Measurements from ENCODE around the gene CALML6. TPM values are rescaled to one million over a fixed set of nuclear protein-coding genes. Genes with fewer than 3 reads are reported as not detected.

The CALML6 gene
- total and polyA plus RNA-seq, 4 donors, result 1.1 to 4.5 TPM; not detected in 2

DNA sequence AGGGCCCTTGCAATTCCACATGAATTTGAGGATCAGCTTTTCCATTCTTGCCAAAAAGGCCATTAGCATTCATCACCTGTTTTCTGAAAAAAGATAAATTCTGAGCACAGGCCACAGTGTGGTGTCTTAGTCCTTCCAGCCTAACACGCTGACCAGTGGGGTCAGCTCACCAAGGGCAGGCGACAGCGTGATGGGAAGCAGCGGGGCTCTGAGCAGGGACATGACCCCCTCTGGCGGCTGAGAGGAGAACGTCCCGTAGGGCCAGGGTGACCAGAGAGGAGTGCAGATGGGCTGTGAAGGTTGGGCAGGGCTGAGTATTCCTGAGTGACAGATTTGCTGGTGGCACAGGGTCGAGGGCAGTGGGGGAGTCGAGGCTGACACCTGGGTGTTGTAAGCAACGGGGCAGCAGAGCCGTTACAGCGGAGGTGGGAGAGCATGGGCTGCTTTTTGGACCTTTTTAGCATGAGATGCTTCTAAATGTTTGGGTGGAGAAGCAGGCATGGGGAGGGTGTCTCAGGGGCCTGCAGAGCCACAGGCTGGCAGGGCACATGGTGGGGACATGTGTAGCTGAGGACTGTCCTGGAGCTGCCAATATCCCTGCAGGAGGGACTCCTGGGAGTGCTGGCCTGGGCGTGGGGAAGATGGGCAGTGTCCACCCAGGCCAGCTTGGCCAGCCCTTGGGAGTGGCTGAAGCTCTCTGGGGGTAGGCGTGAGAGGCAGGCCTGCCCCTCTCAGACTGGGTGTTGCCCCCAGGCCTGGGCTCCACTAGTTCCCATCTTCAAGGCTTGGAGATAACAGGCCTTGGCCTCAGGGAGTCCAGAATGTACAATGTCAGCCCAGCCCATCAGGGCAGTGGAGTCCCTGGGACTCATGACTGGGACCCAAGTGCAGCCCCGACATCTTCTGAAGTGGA lies 8.6 kb upstream of the CALML6 start:
- Histone ChIP-seq H3K4me1 (ENCODE audit: control insufficient read depth in 1 of 2, insufficient read depth in 2 of 2, low read length in 2 of 2) (no peaks in the 10 kb centered on the region), H3K27ac (ENCODE audit: low read depth in 1 of 2, low read length in 2 of 2) (no peak overlapping the region), H3K36me3 (ENCODE audit: control insufficient read depth in 1 of 2, insufficient read depth in 2 of 2, low read length in 1 of 2) (no peaks in the 10 kb centered on the region), H3K4me3 (ENCODE audit: low read length in 2 of 2) (no peak overlapping the region), H3K27me3 (ENCODE audit: control insufficient read depth in 1 of 2, insufficient read depth in 2 of 2, low read length in 1 of 2) (no peaks in the 10 kb centered on the region), H3K9me3 (ENCODE audit: control insufficient read depth, low read length) (no peaks in the 10 kb centered on the region)
- intact Hi-C loops (cut with DNase I), result no loop called here
- WGBS, 2 donors, result 21 to 22% methylated on average over 15 of the region's 15 CpGs
- DNase-seq (peak; percentile 91 to 93), ATAC-seq (ENCODE audit: low FRiP score) (peak; percentile 84)

DNA sequence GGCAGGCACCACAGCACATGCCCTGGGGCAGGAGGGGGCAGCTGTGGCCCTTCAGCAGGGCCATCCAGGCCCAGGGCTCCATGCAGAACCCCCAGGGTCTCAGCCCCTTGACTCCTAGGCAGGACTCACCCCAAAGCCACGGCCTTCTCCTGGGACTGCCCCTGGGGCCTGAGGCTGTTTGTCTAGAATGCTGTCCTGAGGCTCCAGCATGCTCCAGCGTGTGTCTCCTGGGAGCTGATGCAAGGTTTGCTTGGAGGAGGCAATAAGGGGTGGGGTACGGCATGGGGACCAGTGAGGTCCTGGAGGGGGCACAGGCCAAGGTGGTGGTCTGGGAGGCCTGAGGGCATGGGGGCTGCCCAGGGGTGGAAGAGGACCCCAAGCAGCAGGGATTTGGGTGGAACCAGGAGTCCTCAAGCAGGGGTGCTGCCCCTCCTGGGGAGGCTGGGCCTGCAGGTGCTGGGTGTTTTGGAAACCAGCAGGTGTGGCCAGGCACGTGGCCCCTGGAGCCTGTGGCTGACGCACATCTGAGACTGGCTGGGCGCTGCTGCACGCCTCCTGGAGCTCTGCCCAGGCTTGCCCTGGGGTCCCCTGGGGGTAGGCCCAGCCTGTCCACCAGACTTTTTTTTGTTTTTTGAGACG lies 7.8 kb upstream of the CALML6 start:
- no peaks in the 10 kb centered on the region for H3K9me3 ChIP-seq (ENCODE audit: control insufficient read depth, low read length)
- WGBS, 2 donors, result 47 to 50% methylated on average over 7 to 8 of the region's 8 CpGs
- DNase-seq (peak; percentile 54 to 81), ATAC-seq (ENCODE audit: low FRiP score) (no peak)
- no peaks in the 10 kb centered on the region for H3K4me1 ChIP-seq (ENCODE audit: control insufficient read depth in 1 of 2, insufficient read depth in 2 of 2, low read length in 2 of 2)
- no peak overlapping the region for H3K27ac ChIP-seq (ENCODE audit: low read depth in 1 of 2, low read length in 2 of 2)
- intact Hi-C loops (cut with DNase I), result no loop called here
- H3K27me3 ChIP-seq (ENCODE audit: control insufficient read depth in 1 of 2, insufficient read depth in 2 of 2, low read length in 1 of 2), result no peaks in the 10 kb centered on the region
- no peak overlapping the region for H3K4me3 ChIP-seq (ENCODE audit: low read length in 2 of 2)
- no peaks in the 10 kb centered on the region for H3K36me3 ChIP-seq (ENCODE audit: control insufficient read depth in 1 of 2, insufficient read depth in 2 of 2, low read length in 1 of 2)

DNA sequence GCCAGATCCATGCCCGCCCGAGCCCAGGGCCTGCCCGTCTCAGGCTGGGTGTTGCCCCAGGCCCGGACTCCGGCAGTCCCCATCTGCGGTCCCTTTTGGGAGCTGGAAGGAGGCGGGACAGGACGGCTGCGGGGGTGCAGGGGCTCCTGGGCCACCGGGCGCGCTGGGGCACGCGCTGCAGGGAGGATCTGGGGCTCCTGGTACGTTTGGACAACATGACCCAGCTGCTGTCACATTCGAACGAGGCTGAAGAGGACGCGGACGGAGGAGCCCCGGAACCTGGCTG lies 6.6 kb upstream of the CALML6 start:
- peak overlapping the region; percentile 32 to 53 for H3K4me3 ChIP-seq (ENCODE audit: low read length in 2 of 2)
- H3K27me3 ChIP-seq (ENCODE audit: control insufficient read depth in 1 of 2, insufficient read depth in 2 of 2, low read length in 1 of 2), result no peaks in the 10 kb centered on the region
- no peaks in the 10 kb centered on the region for H3K4me1 ChIP-seq (ENCODE audit: control insufficient read depth in 1 of 2, insufficient read depth in 2 of 2, low read length in 2 of 2)
- H3K27ac ChIP-seq (ENCODE audit: low read depth in 1 of 2, low read length in 2 of 2), result peak overlapping the region in 1 of 2 donors; percentile 74
- intact Hi-C loops (cut with DNase I), result no loop called here
- no peaks in the 10 kb centered on the region for H3K9me3 ChIP-seq (ENCODE audit: control insufficient read depth, low read length)
- no peaks in the 10 kb centered on the region for H3K36me3 ChIP-seq (ENCODE audit: control insufficient read depth in 1 of 2, insufficient read depth in 2 of 2, low read length in 1 of 2)
- DNase-seq (peak in 1 of 2 donors; percentile 86), ATAC-seq (ENCODE audit: low FRiP score) (peak; percentile 8)
- WGBS, 2 donors, result 5% methylated on average over 21 of the region's 21 CpGs

DNA sequence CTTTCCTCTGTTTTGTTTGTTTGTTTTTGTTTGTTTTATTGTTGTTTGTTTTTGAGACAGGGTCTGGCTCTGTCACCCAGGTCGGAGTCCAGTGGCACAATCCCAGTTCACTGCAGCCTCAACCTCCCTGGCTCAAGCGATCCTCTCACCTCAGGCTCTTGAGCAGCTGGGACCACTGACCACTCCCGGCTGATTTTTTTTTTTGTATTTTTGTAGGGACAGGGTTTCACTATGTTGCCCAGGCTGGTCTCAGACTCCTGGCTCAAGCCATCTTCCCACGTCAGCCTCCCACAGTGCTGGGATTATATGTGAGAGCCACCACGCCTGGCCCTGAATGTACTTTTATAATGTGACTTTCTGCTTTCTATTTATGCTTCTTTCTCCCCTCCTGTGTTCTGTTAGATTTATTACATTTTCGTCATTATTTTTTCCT lies 5.0 kb upstream of the CALML6 start:
- intact Hi-C loops (cut with DNase I), result no loop called here
- Histone ChIP-seq H3K4me1 (ENCODE audit: control insufficient read depth in 1 of 2, insufficient read depth in 2 of 2, low read length in 2 of 2) (no peaks in the 10 kb centered on the region), H3K27me3 (ENCODE audit: control insufficient read depth in 1 of 2, insufficient read depth in 2 of 2, low read length in 1 of 2) (no peaks in the 10 kb centered on the region), H3K27ac (ENCODE audit: low read depth in 1 of 2, low read length in 2 of 2) (no peak overlapping the region), H3K36me3 (ENCODE audit: control insufficient read depth in 1 of 2, insufficient read depth in 2 of 2, low read length in 1 of 2) (no peaks in the 10 kb centered on the region), H3K4me3 (ENCODE audit: low read length in 2 of 2) (no peak overlapping the region), H3K9me3 (ENCODE audit: control insufficient read depth, low read length) (no peaks in the 10 kb centered on the region)
- 47 to 56% methylated on average over 6 of the region's 6 CpGs for WGBS, 2 donors
- DNase-seq, result peak in 1 of 2 donors; percentile 40
- no peak for ATAC-seq (ENCODE audit: low FRiP score)

DNA sequence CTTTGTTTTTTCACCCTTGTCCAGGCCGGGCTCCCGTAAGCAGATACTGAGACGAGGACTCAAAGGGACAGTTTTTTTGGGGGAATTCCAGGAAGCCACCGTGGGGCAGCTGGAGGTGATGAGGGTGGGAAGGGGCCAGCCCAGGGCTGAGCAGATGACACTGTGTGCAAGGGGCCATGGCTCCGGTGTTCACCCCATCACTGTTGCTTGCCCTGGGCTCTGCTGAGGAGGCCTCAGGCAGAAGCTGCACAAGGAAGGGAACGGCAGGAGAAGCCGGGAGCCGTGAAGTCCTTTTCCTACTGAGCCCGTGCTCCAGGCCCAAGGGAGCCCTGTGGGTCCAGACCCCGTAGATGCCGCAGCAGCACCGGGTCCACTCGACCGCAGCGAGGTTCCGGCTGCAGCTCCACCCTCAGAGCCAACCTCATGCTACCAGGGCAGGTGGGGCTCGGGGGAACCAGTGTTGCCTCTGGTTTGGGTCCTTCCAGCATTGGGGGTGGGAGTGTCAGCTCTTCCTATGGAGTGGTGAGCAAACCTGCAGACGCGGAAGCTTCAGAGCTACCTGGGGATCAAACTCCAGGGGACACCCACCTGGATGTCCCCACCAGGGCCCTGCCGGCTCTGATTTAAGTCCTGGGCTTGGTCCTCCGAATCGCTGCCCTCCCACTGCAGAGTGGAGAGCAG lies 4.3 kb upstream of the CALML6 start:
- DNase-seq, result peak in 1 of 2 donors; percentile 51
- no peak overlapping the region for H3K4me3 ChIP-seq (ENCODE audit: low read length in 2 of 2)
- H3K36me3 ChIP-seq (ENCODE audit: control insufficient read depth in 1 of 2, insufficient read depth in 2 of 2, low read length in 1 of 2), result no peaks in the 10 kb centered on the region
- H3K27ac ChIP-seq (ENCODE audit: low read depth in 1 of 2, low read length in 2 of 2), result no peak overlapping the region
- no peaks in the 10 kb centered on the region for H3K27me3 ChIP-seq (ENCODE audit: control insufficient read depth in 1 of 2, insufficient read depth in 2 of 2, low read length in 1 of 2)
- WGBS, 2 donors, result 93 to 94% methylated on average over 22 of the region's 22 CpGs
- no peak for ATAC-seq (ENCODE audit: low FRiP score)
- H3K4me1 ChIP-seq (ENCODE audit: control insufficient read depth in 1 of 2, insufficient read depth in 2 of 2, low read length in 2 of 2), result no peaks in the 10 kb centered on the region
- intact Hi-C loops (cut with DNase I), result no loop called here
- H3K9me3 ChIP-seq (ENCODE audit: control insufficient read depth, low read length), result no peaks in the 10 kb centered on the region

DNA sequence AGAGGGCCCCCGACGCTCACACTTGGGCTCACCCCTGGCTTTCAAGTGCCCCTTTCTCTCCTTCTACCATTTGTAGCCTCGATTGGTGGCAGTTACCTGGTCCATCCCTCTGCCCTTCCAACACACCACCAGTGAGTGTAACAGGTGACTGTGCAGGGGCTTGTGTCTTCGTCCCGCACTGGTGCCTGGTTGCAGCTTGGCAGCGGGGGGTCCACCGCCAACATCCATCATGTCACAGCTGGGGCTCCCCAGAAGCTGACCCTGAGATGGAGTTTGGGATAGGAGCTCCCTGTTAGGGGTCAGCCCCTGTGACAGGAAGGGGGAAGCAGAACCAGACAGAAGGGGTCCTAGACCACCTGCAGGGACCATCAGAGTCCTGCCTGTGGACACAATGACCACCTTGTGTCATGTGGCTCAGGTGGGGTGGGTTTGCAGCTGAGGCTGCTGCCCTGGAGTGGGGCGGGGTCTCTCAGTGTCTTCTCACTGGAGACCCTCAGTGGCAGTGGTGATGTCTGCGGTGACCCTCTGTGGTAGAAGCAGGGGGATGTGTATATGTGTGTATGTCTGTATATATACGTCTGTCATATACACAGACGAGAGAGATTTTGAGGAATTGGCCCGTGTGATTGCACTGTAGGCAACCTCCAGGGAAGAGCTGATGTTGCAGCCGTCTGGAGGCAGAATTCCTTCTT lies 3.6 kb upstream of the CALML6 start:
- Histone ChIP-seq H3K27me3 (ENCODE audit: control insufficient read depth in 1 of 2, insufficient read depth in 2 of 2, low read length in 1 of 2) (no peaks in the 10 kb centered on the region), H3K27ac (ENCODE audit: low read depth in 1 of 2, low read length in 2 of 2) (no peak overlapping the region), H3K36me3 (ENCODE audit: control insufficient read depth in 1 of 2, insufficient read depth in 2 of 2, low read length in 1 of 2) (no peaks in the 10 kb centered on the region), H3K4me1 (ENCODE audit: control insufficient read depth in 1 of 2, insufficient read depth in 2 of 2, low read length in 2 of 2) (no peaks in the 10 kb centered on the region), H3K4me3 (ENCODE audit: low read length in 2 of 2) (no peak overlapping the region), H3K9me3 (ENCODE audit: control insufficient read depth, low read length) (no peaks in the 10 kb centered on the region)
- ATAC-seq (ENCODE audit: low FRiP score) (no peak), DNase-seq (peak in 1 of 2 donors; percentile 26)
- 88 to 91% methylated on average over 13 of the region's 13 CpGs for WGBS, 2 donors
- intact Hi-C loops (cut with DNase I), result no loop called here

DNA sequence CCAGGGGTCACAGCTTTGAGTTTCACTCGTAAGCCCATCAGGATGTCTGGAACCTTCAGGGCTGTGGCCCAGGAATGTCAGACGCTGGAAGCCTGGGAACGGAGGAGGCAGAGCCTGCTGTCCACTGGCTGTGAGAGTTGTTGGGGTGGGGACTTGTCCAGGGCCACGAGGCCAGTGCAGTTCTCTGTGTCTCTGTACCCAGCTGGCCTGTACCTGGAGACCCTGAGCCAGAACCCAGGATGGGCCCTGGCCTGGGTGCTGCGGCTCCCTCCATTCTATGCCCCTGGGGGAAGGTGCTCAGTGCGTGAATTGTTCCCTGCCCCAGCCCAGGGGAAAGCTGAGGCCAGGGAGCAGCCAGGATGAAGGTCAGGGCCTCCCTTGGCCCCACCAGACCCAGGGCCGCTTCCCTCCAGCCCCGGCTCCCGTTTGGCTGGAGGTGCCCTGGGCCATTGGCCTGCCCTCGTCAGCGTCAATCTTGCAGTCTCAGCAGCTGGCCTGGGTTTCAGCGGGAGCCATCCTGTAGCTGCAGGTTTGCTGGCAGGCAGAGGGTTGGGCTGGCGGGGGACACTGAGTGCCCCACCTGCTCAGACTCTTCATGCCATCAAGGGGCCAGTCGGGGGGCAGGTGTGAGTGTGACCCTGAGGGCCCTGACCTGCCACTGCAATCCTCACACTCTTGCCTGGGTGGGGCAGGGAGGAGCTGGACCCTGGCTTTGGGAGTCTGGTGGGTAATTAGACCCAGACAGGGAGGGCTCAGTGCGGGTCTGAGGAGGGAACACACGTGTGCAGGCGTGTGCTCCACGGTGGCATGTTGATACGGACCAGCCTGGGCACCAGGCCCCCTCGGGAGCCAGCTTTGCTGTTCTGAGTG lies 724 bp upstream of the CALML6 start:
- intact Hi-C loops (cut with DNase I), result no loop called here
- no peaks in the 10 kb centered on the region for H3K27me3 ChIP-seq (ENCODE audit: control insufficient read depth in 1 of 2, insufficient read depth in 2 of 2, low read length in 1 of 2)
- 72% methylated on average over 20 of the region's 20 CpGs for WGBS, 2 donors
- no peak for ATAC-seq (ENCODE audit: low FRiP score)
- DNase-seq, result peak in 1 of 2 donors; percentile 38
- H3K4me3 ChIP-seq (ENCODE audit: low read length in 2 of 2), result no peak overlapping the region
- H3K9me3 ChIP-seq (ENCODE audit: control insufficient read depth, low read length), result no peaks in the 10 kb centered on the region
- no peak overlapping the region for H3K27ac ChIP-seq (ENCODE audit: low read depth in 1 of 2, low read length in 2 of 2)
- no peaks in the 10 kb centered on the region for H3K4me1 ChIP-seq (ENCODE audit: control insufficient read depth in 1 of 2, insufficient read depth in 2 of 2, low read length in 2 of 2)
- no peaks in the 10 kb centered on the region for H3K36me3 ChIP-seq (ENCODE audit: control insufficient read depth in 1 of 2, insufficient read depth in 2 of 2, low read length in 1 of 2)

Measured in aorta (tissue), 5 donors.